IMR-90 (cell line): ENCODE measurements around the gene ARRB1. TPM values are rescaled to one million over a fixed set of nuclear protein-coding genes. Genes with fewer than 3 reads are reported as not detected.

Experiments used
- ATAC-seq: fragments of 200-7000 bp; cut with Tn5 transposase; 2 replicates; pipeline ENCODE4 v1.9.1; 2020; ENCODE audit warnings: low read depth, mild to moderate bottlenecking, moderate library complexity
- BruUV-seq: library from RNA; stranded (reverse); fragments of 400-500 nt; replicated peaks from 2 replicates; lab custom pipeline; 2021; lab: Mats Ljungman, UMichigan
- CTCF ChIA-PET: fragments of 300-600 bp; formaldehyde crosslinking; extraction: SDS; loops from one replicate; lab custom pipeline; 2021; ENCODE audit warnings: antibody characterized with exemption; lab: Yijun Ruan, JAX
- POLR2A ChIA-PET: fragments of 300-600 bp; sonication (Branson Sonifier 250); formaldehyde crosslinking; loops from one replicate; lab custom pipeline; 2022; ENCODE audit warnings: antibody characterized with exemption; ENCODE audit not compliant: unreplicated experiment; lab: Charles Lee
- DNase-seq: peaks from one replicate; pipeline ENCODE4 v3.0.0; 2013
- H2AFZ ChIP-seq: replicated peaks from 2 replicates; pipeline ENCODE3; 2013; ENCODE audit warnings: low read length, mild to moderate bottlenecking; ENCODE audit not compliant: poor library complexity
- H2AK5ac ChIP-seq: 2 replicates; pipeline ENCODE4 v1.6.1; 2013; ENCODE audit warnings: low read depth, low read length, inconsistent platforms
- H2AK9ac ChIP-seq: replicated peaks from 2 replicates; pipeline ENCODE3; 2013; ENCODE audit warnings: mild to moderate bottlenecking, low read depth, low read length, moderate library complexity; ENCODE audit not compliant: poor library complexity
- H2BK120ac ChIP-seq: 2 replicates; pipeline ENCODE4 v1.6.1; 2013; ENCODE audit warnings: low read depth, low read length, inconsistent platforms
- H2BK15ac ChIP-seq: 3 replicates; pipeline ENCODE4 v1.6.1; 2013; ENCODE audit warnings: low read depth, low read length, inconsistent platforms
- H2BK20ac ChIP-seq: 2 replicates; pipeline ENCODE4 v1.6.1; 2013; ENCODE audit warnings: low read depth, mild to moderate bottlenecking, inconsistent platforms, low read length, moderate library complexity
- H2BK5ac ChIP-seq: 2 replicates; pipeline ENCODE4 v1.6.1; 2013; ENCODE audit warnings: mild to moderate bottlenecking, low read depth, low read length, inconsistent platforms; ENCODE audit not compliant: poor library complexity, severe bottlenecking
- H3K14ac ChIP-seq: replicated peaks from 2 replicates; pipeline ENCODE4 v1.6.1; 2013; ENCODE audit warnings: low read depth, low read length, inconsistent platforms
- H3K18ac ChIP-seq: 2 replicates; pipeline ENCODE4 v1.6.1; 2013; ENCODE audit warnings: low read depth, low read length, control low read depth
- H3K23ac ChIP-seq: 2 replicates; pipeline ENCODE4 v1.6.1; 2013; ENCODE audit warnings: low read depth, low read length, inconsistent platforms
- H3K27ac ChIP-seq: 2 replicates; pipeline ENCODE4 v1.5.1; 2013; ENCODE audit warnings: mild to moderate bottlenecking, control low read depth, low read length; ENCODE audit not compliant: insufficient read depth
- H3K27me3 ChIP-seq: 2 replicates; pipeline ENCODE4 v1.6.1; 2013; ENCODE audit warnings: low read length; ENCODE audit not compliant: control insufficient read depth, insufficient read depth
- H3K36me3 ChIP-seq: 2 replicates; pipeline ENCODE4 v1.6.1; 2013; ENCODE audit warnings: low read length, mixed read lengths; ENCODE audit not compliant: control insufficient read depth, insufficient read depth
- H3K4ac ChIP-seq: 2 replicates; pipeline ENCODE4 v1.6.1; 2013; ENCODE audit warnings: low read depth, low read length, inconsistent platforms
- H3K4me1 ChIP-seq: 2 replicates; pipeline ENCODE4 v1.6.1; 2013; ENCODE audit warnings: low read length, mixed read lengths; ENCODE audit not compliant: control insufficient read depth, insufficient read depth
- H3K4me2 ChIP-seq: 2 replicates; pipeline ENCODE4 v1.6.1; 2013; ENCODE audit warnings: low read depth, mild to moderate bottlenecking, control low read depth, low read length, moderate library complexity
- H3K4me3 ChIP-seq: 2 replicates; pipeline ENCODE4 v1.5.1; 2013; ENCODE audit warnings: low read depth, mild to moderate bottlenecking, control low read depth, low read length, moderate library complexity; ENCODE audit not compliant: insufficient read depth
- H3K56ac ChIP-seq: 2 replicates; pipeline ENCODE4 v1.6.1; 2013; ENCODE audit warnings: low read length, inconsistent platforms; ENCODE audit not compliant: insufficient read depth; ENCODE audit errors: extremely low read depth
- H3K79me1 ChIP-seq, 2 experiments: 2 replicates each; pipeline ENCODE4 v1.6.1; 2013; ENCODE audit warnings: low read length in 2 of 2, inconsistent platforms in 1 of 2, low read depth in 1 of 2
- H3K9ac ChIP-seq: 2 replicates; pipeline ENCODE4 v1.6.1; 2013; ENCODE audit warnings: low read depth, low read length, control low read depth
- H3K9me1 ChIP-seq: 2 replicates; pipeline ENCODE4 v1.6.1; 2013; ENCODE audit warnings: low read length, inconsistent platforms; ENCODE audit not compliant: insufficient read depth
- H3K9me3 ChIP-seq: 2 replicates; pipeline ENCODE4 v1.6.1; 2013; ENCODE audit warnings: low read length; ENCODE audit not compliant: control insufficient read depth, insufficient read depth
- H4K20me1 ChIP-seq: 2 replicates; pipeline ENCODE4 v1.6.1; 2013; ENCODE audit warnings: low read length, inconsistent platforms; ENCODE audit not compliant: insufficient read depth
- H4K5ac ChIP-seq: 2 replicates; pipeline ENCODE4 v1.6.1; 2013; ENCODE audit warnings: mild to moderate bottlenecking, low read depth, low read length, control low read depth
- H4K8ac ChIP-seq, 2 experiments: 2 replicates each; pipeline ENCODE4 v1.6.1; 2013; ENCODE audit warnings: low read depth in 2 of 2, low read length in 2 of 2, control low read depth in 1 of 2, inconsistent platforms in 1 of 2
- H4K91ac ChIP-seq: 2 replicates; pipeline ENCODE4 v1.6.1; 2013; ENCODE audit warnings: low read depth, low read length, inconsistent platforms; ENCODE audit not compliant: insufficient read depth
- BHLHE40 ChIP-seq: fragments of 150-350 bp; IDR thresholded peaks from 2 replicates; pipeline ENCODE4 v1.6.1; 2016; ENCODE audit warnings: mild to moderate bottlenecking, low read depth, low read length
- CEBPB ChIP-seq: IDR thresholded peaks from 2 replicates; pipeline ENCODE4 v1.6.1; 2012; ENCODE audit warnings: low read depth, low read length, improper control_type of control experiment
- FOS ChIP-seq: fragments of 150-350 bp; IDR thresholded peaks from 2 replicates; pipeline ENCODE4 v1.6.1; 2016; ENCODE audit warnings: low read depth, low read length
- MAFK ChIP-seq: IDR thresholded peaks from 2 replicates; pipeline ENCODE4 v1.6.1; 2012; ENCODE audit warnings: low read depth, low read length, improper control_type of control experiment
- MAZ ChIP-seq: IDR thresholded peaks from 2 replicates; pipeline ENCODE4 v1.6.1; 2012; ENCODE audit warnings: low read depth, mild to moderate bottlenecking, low read length, improper control_type of control experiment, moderate library complexity, borderline replicate concordance
- MXI1 ChIP-seq: IDR thresholded peaks from 2 replicates; pipeline ENCODE4 v1.6.1; 2012; ENCODE audit warnings: low read depth, mild to moderate bottlenecking, low read length, moderate library complexity, borderline replicate concordance
- RAD21 ChIP-seq: IDR thresholded peaks from 2 replicates; pipeline ENCODE4 v1.6.1; 2012; ENCODE audit warnings: low read length, improper control_type of control experiment
- RCOR1 ChIP-seq: IDR thresholded peaks from 2 replicates; pipeline ENCODE4 v1.6.1; 2012; ENCODE audit warnings: mild to moderate bottlenecking, low read length, improper control_type of control experiment; ENCODE audit not compliant: insufficient replicate concordance
- RFX5 ChIP-seq: IDR thresholded peaks from 2 replicates; pipeline ENCODE4 v1.8.0; 2012; ENCODE audit warnings: low read depth, mild to moderate bottlenecking, low read length, moderate library complexity
- SMC3 ChIP-seq: fragments of 150-350 bp; IDR thresholded peaks from 2 replicates; pipeline ENCODE4 v1.6.1; 2016; ENCODE audit warnings: low read depth, mild to moderate bottlenecking, antibody characterized with exemption, low read length, moderate library complexity
- USF2 ChIP-seq: fragments of 150-350 bp; IDR thresholded peaks from 2 replicates; pipeline ENCODE4 v1.6.1; 2017; ENCODE audit warnings: mild to moderate bottlenecking, antibody characterized with exemption, low read length, low read depth
- WGBS, 2 experiments: methylation state at CpG; one replicate each; pipeline versions ENCODE4 v1.1.5 to v1.1.7; 2013; ENCODE audit warnings: missing lambda C conversion rate in 2 of 2; ENCODE audit not compliant: insufficient read length in 1 of 2; ENCODE audit errors: extremely low coverage in 2 of 2; 5-methylcytosine and 5-hydroxymethylcytosine counted together
- dilution Hi-C: fragments of 300-500 bp; cut with HindIII; formaldehyde crosslinking; loops from one replicate; pipeline ENCODE4 v1.14.3; 2018; ENCODE audit warnings: low sequenced_read_pairs; ENCODE audit not compliant: unreplicated experiment
- in situ Hi-C: fragments of 300-500 bp; cut with MboI; formaldehyde crosslinking; loops from 3 replicates; pipeline ENCODE4 v1.14.3; 2019; ENCODE audit warnings: low sequenced_read_pairs, inconsistent platforms, mixed read lengths
- intact Hi-C: fragments of 100-400 bp; cut with micrococcal nuclease; formaldehyde crosslinking; loops from 2 replicates; pipeline ENCODE4 v1.10.0; 2022
- polyA plus RNA-seq, 3 experiments: library from polyadenylated mRNA; depleted of rRNA; stranded (reverse); fragments of >200 nt; gene quantifications; 2 replicates each; pipeline ENCODE4 v1.2.3, GENCODE V29; 2012; ENCODE audit warnings: low replicate concordance in 1 of 3
- total RNA-seq: library from RNA; depleted of rRNA; stranded (reverse); fragments of >200 nt; gene quantifications from 2 replicates; pipeline ENCODE4 v1.2.3, GENCODE V29; 2012

Gene ARRB1
- total and polyA plus RNA-seq, 2 of the 4 experiments (the other 2 are of a cell fraction) = 11.0 to 17.4 TPM

- Histone ChIP-seq H2AK5ac (no peak overlapping the region), H2AK9ac (no peak overlapping the region), H2BK20ac (no peak overlapping the region), H3K4me3 (no peak overlapping the region), H4K20me1 (no peaks in the 10 kb centered on the region), H4K91ac (no peak overlapping the region), H3K36me3 (peaks cover 2% of the 10 kb centered on the region; the same call in 1 of the 2 replicates), H3K27ac (no peak overlapping the region), H2BK5ac (no peak overlapping the region), H4K5ac (no peak overlapping the region), H3K4me2 (no peak overlapping the region), H2BK15ac (no peak overlapping the region), H3K27me3 (no peaks in the 10 kb centered on the region), H3K9me1 (no peaks in the 10 kb centered on the region; the same call in 1 of the 2 replicates), H3K9me3 (0 out of 2 replicates have a peak, but pooled peaks cover 2% of the 10 kb centered on the region), H3K18ac (no peak overlapping the region), H2AFZ (no peak overlapping the region), H4K8ac (no peak overlapping the region), H3K56ac (no peak overlapping the region), H2BK120ac (no peak overlapping the region), H3K9ac (no peak overlapping the region), H3K4me1 (peaks cover 13% of the 10 kb centered on the region), H3K79me1 (no peaks in the 10 kb centered on the region), H3K23ac (no peak overlapping the region), H3K14ac (no peak overlapping the region), H3K4ac (no peak overlapping the region)
- ChIA-PET CTCF (no interaction called here), POLR2A (no interaction called here)
- ATAC-seq (no peak), DNase-seq (no peak)
- no peak for TF ChIP-seq RCOR1
- TF ChIP-seq FOS = no peak
- no peak for TF ChIP-seq RAD21
- TF ChIP-seq SMC3 = no peak
- no peak for TF ChIP-seq CEBPB
- no peak for TF ChIP-seq RFX5
- TF ChIP-seq MAZ = no peak
- no peak for TF ChIP-seq MXI1
- no peak for TF ChIP-seq MAFK
- TF ChIP-seq BHLHE40 = no peak
- TF ChIP-seq USF2 = no peak
- dilution Hi-C loops = no loop called here
- no TSS peak for BruUV-seq
- 92% methylated on average over 2 of the region's 6 CpGs; no CpG with 5 or more reads in 1 of the 2 experiments for WGBS, 2 experiments
- intact Hi-C loops = no loop called here
- in situ Hi-C loops = no loop called here
Measured at GRCh38 chr11:75315439-75315805, 36.0 kb downstream of the ARRB1 start.
